HepG2 (cell line): Measurements from ENCODE around the gene FMNL2. TPM values are rescaled to one million over a fixed set of nuclear protein-coding genes. Genes with fewer than 3 reads are reported as not detected.

Experiments
- ATF7-NPFF ChIP-seq: sonication (generic); formaldehyde crosslinking; IDR thresholded peaks from 2 replicates; pipeline ENCODE4 v1.8.1; 2023; ENCODE audit warnings: mild to moderate bottlenecking, low read depth, missing genetic modification reagents, moderate library complexity
- CENPX ChIP-seq: sonication (generic); formaldehyde crosslinking; IDR thresholded peaks from 2 replicates; pipeline ENCODE4 v1.9.0; 2021; ENCODE audit warnings: mild to moderate bottlenecking, missing genetic modification reagents, moderate library complexity
- FOXK2 ChIP-seq: fragments of 450-650 bp; IDR thresholded peaks from 2 replicates; pipeline ENCODE4 v1.6.1; 2016
- ISX ChIP-seq: sonication (generic); formaldehyde crosslinking; conservative IDR thresholded peaks from 2 replicates; pipeline ENCODE4 v1.5.0; 2020; ENCODE audit warnings: missing genetic modification reagents
- MIER3 ChIP-seq: IDR thresholded peaks from 2 replicates; pipeline ENCODE4 v1.6.1; 2016; ENCODE audit warnings: missing compliant biosample characterization, borderline replicate concordance
- NCOA5 ChIP-seq: sonication (generic); formaldehyde crosslinking; IDR thresholded peaks from 2 replicates; pipeline ENCODE4 v1.4.0; 2020; ENCODE audit warnings: missing genetic modification reagents
- NFE2L2 ChIP-seq: fragments of 150-350 bp; IDR thresholded peaks from 2 replicates; pipeline ENCODE4 v1.6.1; 2014; ENCODE audit warnings: low read length
- PRDM15 ChIP-seq: sonication (generic); formaldehyde crosslinking; IDR thresholded peaks from 2 replicates; pipeline ENCODE4 v1.4.0; 2020; ENCODE audit warnings: missing genetic modification reagents
- RXRB ChIP-seq: IDR thresholded peaks from 2 replicates; pipeline ENCODE4 v1.6.1; 2016; ENCODE audit warnings: borderline replicate concordance, missing genetic modification reagents, missing compliant biosample characterization
- SKI ChIP-seq: fragments of 450-650 bp; IDR thresholded peaks from one replicate; pipeline ENCODE4 v1.6.1; 2018; ENCODE audit warnings: mild to moderate bottlenecking; ENCODE audit not compliant: partially characterized antibody
- SNAI1 ChIP-seq: sonication (generic); formaldehyde crosslinking; IDR thresholded peaks from 2 replicates; pipeline ENCODE4 v1.5.0; 2020; ENCODE audit warnings: mild to moderate bottlenecking, missing genetic modification reagents, borderline replicate concordance
- SOX6 ChIP-seq, 2 experiments: fragments of 450-650 bp in 1 of 2; sonication (generic) in 1 of 2; formaldehyde crosslinking in 1 of 2; IDR thresholded peaks; 2 replicates each; pipeline versions ENCODE4 v1.4.0 to v1.6.1; 2017 to 2020; ENCODE audit warnings: antibody characterized with exemption in 1 of 2, mild to moderate bottlenecking in 1 of 2, missing genetic modification reagents in 1 of 2
- SUZ12 ChIP-seq: fragments of 150-350 bp; IDR thresholded peaks from 2 replicates; pipeline ENCODE4 v1.6.1; 2014; ENCODE audit warnings: low read depth, low read length
- TARDBP ChIP-seq: sonication (generic); formaldehyde crosslinking; IDR thresholded peaks from 2 replicates; pipeline ENCODE4 v1.8.0; 2022; ENCODE audit warnings: mild to moderate bottlenecking, missing genetic modification reagents
- THAP11 ChIP-seq: IDR thresholded peaks from 2 replicates; pipeline ENCODE4 v1.6.1; 2016; ENCODE audit warnings: missing biosample characterization, missing genetic modification reagents
- THAP8 ChIP-seq: sonication (generic); formaldehyde crosslinking; IDR thresholded peaks from 2 replicates; pipeline ENCODE4 v1.5.1; 2020; ENCODE audit warnings: missing genetic modification reagents, mild to moderate bottlenecking, borderline replicate concordance
- ZFY ChIP-seq: sonication (generic); formaldehyde crosslinking; IDR thresholded peaks from 2 replicates; pipeline ENCODE4 v1.4.0; 2020; ENCODE audit warnings: missing genetic modification reagents
- ZMAT3 ChIP-seq: sonication (generic); formaldehyde crosslinking; conservative IDR thresholded peaks from 2 replicates; pipeline ENCODE4 v1.7.0; 2021; ENCODE audit warnings: missing genetic modification reagents
- ZNF552 ChIP-seq: sonication (generic); formaldehyde crosslinking; IDR thresholded peaks from 2 replicates; pipeline ENCODE4 v1.9.0; 2022; ENCODE audit warnings: missing genetic modification reagents, mild to moderate bottlenecking, borderline replicate concordance
- ZNF720 ChIP-seq: sonication (generic); formaldehyde crosslinking; IDR thresholded peaks from 2 replicates; pipeline ENCODE4 v1.4.0; 2020; ENCODE audit warnings: missing genetic modification reagents
- ZNF749 ChIP-seq: sonication (generic); formaldehyde crosslinking; IDR thresholded peaks from 2 replicates; pipeline ENCODE4 v1.8.0; 2022; ENCODE audit warnings: mild to moderate bottlenecking, missing genetic modification reagents, moderate library complexity, borderline replicate concordance
- polyA plus RNA-seq, 8 experiments: library from polyadenylated mRNA; depleted of rRNA in 3 of 8; stranded (reverse) in 7 of 8; unstranded in 1 of 8; fragments of >200 nt; fragmentation: Illumina TruSeq in 4 of 8; extraction: Trizol in 4 of 8; gene quantifications; 2 replicates each; pipeline versions ENCODE4 v1.2.1 to v1.2.3, GENCODE V29; 2011 to 2016; ENCODE audit warnings: low read depth in 4 of 8, missing spikeins in 1 of 8, mixed read lengths in 1 of 8; ENCODE audit not compliant: insufficient read depth in 1 of 8
- total RNA-seq, 5 experiments: library from RNA; depleted of rRNA; stranded (reverse); fragments of >200 nt; fragmentation: Illumina TruSeq; extraction: Trizol; gene quantifications; 2 replicates each; pipeline ENCODE4 v1.2.3, GENCODE V29; 2016; ENCODE audit warnings: low read depth in 1 of 5
- TF ChIP-seq, protein P1 (sequence below): sonication (generic); formaldehyde crosslinking; IDR thresholded peaks from 2 replicates; pipeline ENCODE4 v1.8.1; 2023; ENCODE audit warnings: mild to moderate bottlenecking, missing genetic modification reagents, borderline replicate concordance
- TF ChIP-seq, protein P2 (sequence below): sonication (generic); formaldehyde crosslinking; IDR thresholded peaks from 2 replicates; pipeline ENCODE4 v1.4.0; 2020; ENCODE audit warnings: missing genetic modification reagents
- TF ChIP-seq, protein P3 (sequence below): sonication (generic); formaldehyde crosslinking; IDR thresholded peaks from 2 replicates; pipeline ENCODE4 v1.9.0; 2021; ENCODE audit warnings: missing genetic modification reagents, mild to moderate bottlenecking, borderline replicate concordance

Gene FMNL2
- total and polyA plus RNA-seq, 2 of the 13 experiments (the other 11 are each of a cell fraction or from before 2014, with no cell fraction given), result 66.5 to 67.7 TPM

DNA sequence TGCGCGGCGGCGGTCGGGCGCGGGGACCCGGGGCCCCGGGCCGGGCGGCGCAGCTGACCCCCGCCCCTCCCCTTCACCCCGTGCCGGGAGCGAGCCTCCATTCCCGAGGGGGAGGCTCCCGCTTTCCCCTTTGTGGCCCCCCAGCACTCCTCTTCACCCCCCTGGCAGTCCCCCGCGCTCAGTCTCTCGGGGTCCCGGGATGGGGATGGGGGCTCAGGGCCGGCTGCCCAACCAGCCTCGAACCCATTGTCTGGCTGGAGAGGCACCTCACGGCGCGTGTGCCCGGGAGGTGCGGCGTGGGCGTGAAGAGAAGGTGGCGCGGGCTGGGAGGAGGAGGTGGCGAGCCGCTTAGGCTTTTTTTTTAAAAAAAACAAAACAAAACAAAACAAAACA, 748 bp downstream of the FMNL2 start (continued):
- TF ChIP-seq, protein P1, sequence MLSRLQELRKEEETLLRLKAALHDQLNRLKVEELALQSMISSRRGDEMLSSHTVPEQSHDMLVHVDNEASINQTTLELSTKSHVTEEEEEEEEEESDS (CRISPR knock-in tag), result no peak
- no peak for TF ChIP-seq SNAI1 (CRISPR knock-in tag)
- TF ChIP-seq FOXK2, result no peak
- TF ChIP-seq THAP8, result peak; percentile 29; the same call in 1 of the 2 replicates
- no peak for TF ChIP-seq SKI
- TF ChIP-seq PRDM15 (CRISPR knock-in tag), result no peak
- TF ChIP-seq, protein P2, sequence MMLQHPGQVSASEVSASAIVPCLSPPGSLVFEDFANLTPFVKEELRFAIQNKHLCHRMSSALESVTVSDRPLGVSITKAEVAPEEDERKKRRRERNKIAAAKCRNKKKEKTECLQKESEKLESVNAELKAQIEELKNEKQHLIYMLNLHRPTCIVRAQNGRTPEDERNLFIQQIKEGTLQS (CRISPR knock-in tag), result no peak
- TF ChIP-seq NCOA5, result no peak
- TF ChIP-seq ZNF720 (CRISPR knock-in tag), result no peak
- no peak for TF ChIP-seq SOX6 (IDR thresholded peaks at IDR 0.05)
- TF ChIP-seq SOX6 (CRISPR knock-in tag; IDR thresholded peaks at IDR 0.05), result no peak; the same call in 1 of the 2 replicates
- TF ChIP-seq ZMAT3 (CRISPR knock-in tag), result 0 out of 2 replicates have a peak, but pooled peaks have one; percentile 46
- no peak for TF ChIP-seq ATF7-NPFF (CRISPR knock-in tag)
- no peak for TF ChIP-seq RXRB (CRISPR knock-in tag)
- TF ChIP-seq TARDBP (CRISPR knock-in tag), result no peak
- TF ChIP-seq THAP11 (CRISPR knock-in tag), result no peak
- TF ChIP-seq, protein P3, sequence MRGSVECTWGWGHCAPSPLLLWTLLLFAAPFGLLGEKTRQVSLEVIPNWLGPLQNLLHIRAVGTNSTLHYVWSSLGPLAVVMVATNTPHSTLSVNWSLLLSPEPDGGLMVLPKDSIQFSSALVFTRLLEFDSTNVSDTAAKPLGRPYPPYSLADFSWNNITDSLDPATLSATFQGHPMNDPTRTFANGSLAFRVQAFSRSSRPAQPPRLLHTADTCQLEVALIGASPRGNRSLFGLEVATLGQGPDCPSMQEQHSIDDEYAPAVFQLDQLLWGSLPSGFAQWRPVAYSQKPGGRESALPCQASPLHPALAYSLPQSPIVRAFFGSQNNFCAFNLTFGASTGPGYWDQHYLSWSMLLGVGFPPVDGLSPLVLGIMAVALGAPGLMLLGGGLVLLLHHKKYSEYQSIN (CRISPR knock-in tag), result no peak
- no peak for TF ChIP-seq MIER3 (CRISPR knock-in tag)
- TF ChIP-seq NFE2L2, result no peak
- TF ChIP-seq CENPX (CRISPR knock-in tag), result no peak
- TF ChIP-seq ZNF552 (CRISPR knock-in tag), result no peak
- no peak for TF ChIP-seq ISX (CRISPR knock-in tag)
- no peak for TF ChIP-seq SUZ12
- no peak for TF ChIP-seq ZFY (CRISPR knock-in tag)
- TF ChIP-seq ZNF749 (CRISPR knock-in tag), result no peak; the same call in 1 of the 2 replicates
